Kidney (tissue), 14 donors: ENCODE measurements around the gene PIGU. TPM values are rescaled to one million over a fixed set of nuclear protein-coding genes. Genes with fewer than 3 reads are reported as not detected.

Source experiments
- DNase-seq, 5 donors: peaks; one replicate each; pipeline ENCODE4 v3.0.0-alpha.2; 2013 to 2020
- FAIRE-seq: peaks from 2 replicates; lab custom pipeline; 2012; peaks lifted over from hg19 to GRCh38; lab: Jason Lieb, UNC
- H3K27ac ChIP-seq, 2 donors: one replicate each; pipeline ENCODE4 v1.7.0; 2013; ENCODE audit warnings: low read depth in 2 of 2, low read length in 2 of 2, inconsistent platforms in 1 of 2
- H3K27me3 ChIP-seq: one replicate; pipeline ENCODE4 v1.7.1; 2013; ENCODE audit warnings: low read length, inconsistent platforms; ENCODE audit not compliant: control insufficient read depth, insufficient read depth
- H3K36me3 ChIP-seq, 3 donors: one replicate each; pipeline versions ENCODE4 v1.7.0 to v1.7.1; 2013; ENCODE audit warnings: low read length in 3 of 3, control low read depth in 1 of 3, inconsistent platforms in 1 of 3; ENCODE audit not compliant: insufficient read depth in 3 of 3, control insufficient read depth in 2 of 3
- H3K4me1 ChIP-seq, 3 donors: one replicate each; pipeline versions ENCODE4 v1.7.0 to v1.7.1; 2013; ENCODE audit warnings: low read length in 3 of 3, inconsistent platforms in 1 of 3, low read depth in 1 of 3; ENCODE audit not compliant: control insufficient read depth in 2 of 3, insufficient read depth in 2 of 3
- H3K4me3 ChIP-seq, 3 donors: one replicate each; pipeline versions ENCODE4 v1.7.0 to v1.8.1; 2013; ENCODE audit warnings: low read length in 3 of 3, control low read depth in 1 of 3, inconsistent platforms in 1 of 3
- H3K9ac ChIP-seq, 3 donors: one replicate each; pipeline versions ENCODE4 v1.7.0 to v1.7.1; 2013; ENCODE audit warnings: low read length in 3 of 3, control low read depth in 1 of 3, inconsistent platforms in 1 of 3
- H3K9me3 ChIP-seq, 3 donors: one replicate each; pipeline versions ENCODE4 v1.7.0 to v1.7.1; 2013; ENCODE audit warnings: low read length in 3 of 3, control low read depth in 1 of 3, inconsistent platforms in 1 of 3; ENCODE audit not compliant: control insufficient read depth in 2 of 3, insufficient read depth in 1 of 3
- intact Hi-C: fragments of 100-400 bp; cut with DNase I; formaldehyde crosslinking; loops from one replicate; pipeline ENCODE4 v1.11.1; 2022
- polyA plus RNA-seq: library from polyadenylated mRNA; stranded (reverse); fragments of 350-450 nt; fragmentation: Illumina TruSeq; extraction: RNeasy Lipid Tissue Mini Kit (QIAGEN cat#74804); gene quantifications from one replicate; pipeline ENCODE4 v1.2.3, GENCODE V29; 2014; ENCODE audit warnings: low read depth, low replicate concordance; ENCODE audit not compliant: insufficient read depth
- total RNA-seq: library from RNA; stranded (reverse); fragmentation: NEBNext Ultra II Directional; extraction: Animal tissue kit (Norgen Biotek cat#: 25700); gene quantifications from one replicate; pipeline ENCODE4 v1.2.1, GENCODE V29; 2021
- TF ChIP-seq, protein P1 (sequence below): IDR thresholded peaks from 3 replicates; pipeline ENCODE4 v1.5.1; 2012; ENCODE audit warnings: mild to moderate bottlenecking, moderate library complexity, borderline replicate concordance; ENCODE audit not compliant: insufficient read depth; ENCODE audit errors: extremely low read depth
- donor health status: control.
- donor health status: control.
- donor health status: control.
- donor health status: control.
- donor health status: control.
- donor health status: DM: yes; HTN: yes; CAD: no.
- donor health status: Normal renal cell carcinoma (clear cell type).

PIGU gene
- total and polyA plus RNA-seq, 2 donors from 2014 or later, result 15.9 to 42.0 TPM

DNA sequence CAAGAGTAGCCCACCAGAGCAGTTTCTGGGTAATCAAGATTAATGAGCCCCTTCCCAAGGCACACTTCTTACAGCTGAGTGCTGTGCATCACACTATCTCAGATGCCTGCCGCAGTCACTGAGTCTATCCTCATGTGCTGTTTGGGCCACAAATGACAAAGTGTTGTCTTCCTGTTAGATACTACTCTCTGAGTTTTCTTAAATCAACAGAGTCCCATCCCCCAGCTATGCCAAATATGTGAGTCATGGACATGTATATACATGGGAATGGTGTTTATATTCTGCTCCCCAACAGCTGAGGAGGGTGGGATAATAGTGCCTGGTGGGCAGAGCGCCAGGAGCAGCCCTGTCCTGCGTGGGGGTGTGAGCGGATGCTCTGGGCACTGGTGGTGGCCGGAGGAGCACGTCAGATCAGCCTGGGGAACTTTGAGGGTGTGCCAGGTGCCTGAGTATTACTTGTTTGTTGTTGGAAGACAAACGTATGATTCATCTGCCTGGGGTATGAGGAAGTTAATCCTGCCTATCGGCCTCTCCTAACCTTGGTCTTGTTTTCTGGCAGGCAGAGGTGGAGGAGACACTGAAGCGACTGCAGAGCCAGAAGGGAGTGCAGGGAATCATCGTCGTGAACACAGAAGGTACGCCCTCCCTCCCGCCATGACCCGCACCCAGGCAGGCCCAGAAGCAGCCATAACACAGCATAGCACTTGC is 151.0 kb downstream of the PIGU start:
- H3K36me3 ChIP-seq, result peaks cover 2 to 37% (median 18%) of the 10 kb centered on the region in 3 donors
- FAIRE-seq (no peak), DNase-seq (peak in 3 of 5 donors; percentile 40 to 94 (median 54))

DNA sequence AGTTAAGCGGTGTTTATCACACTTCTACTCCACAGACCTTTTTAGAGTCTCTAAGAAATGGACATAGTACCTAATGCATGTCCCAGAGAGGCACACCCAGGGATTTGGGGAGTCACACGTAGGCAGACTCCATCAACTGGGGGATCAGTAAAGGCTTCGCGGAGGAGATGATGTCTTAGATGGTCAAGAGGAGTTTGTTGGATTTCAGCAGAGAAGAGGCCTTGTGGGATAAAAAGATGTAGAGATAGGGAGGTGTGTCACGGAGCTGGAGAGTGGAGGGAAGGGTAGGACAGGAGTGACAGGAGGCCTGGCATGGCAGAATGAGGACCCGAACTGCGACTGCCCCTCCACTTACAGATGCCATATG is 151.6 kb downstream of the PIGU start:
- Histone ChIP-seq H3K36me3 (peaks cover 2 to 32% (median 15%) of the 10 kb centered on the region in 3 donors), H3K27me3 (no peaks in the 10 kb centered on the region), H3K9me3 (no peaks in the 10 kb centered on the region), H3K9ac (peak overlapping the region in 1 of 3 donors; percentile 44), H3K27ac (peak overlapping the region; percentile 5 to 71), H3K4me1 (peaks cover 0 to 32% (median 28%) of the 10 kb centered on the region in 3 donors), H3K4me3 (no peak overlapping the region)
- intact Hi-C loops, result no loop called here
- FAIRE-seq (no peak), DNase-seq (peak in 1 of 5 donors; percentile 16)
- TF ChIP-seq, protein P1, sequence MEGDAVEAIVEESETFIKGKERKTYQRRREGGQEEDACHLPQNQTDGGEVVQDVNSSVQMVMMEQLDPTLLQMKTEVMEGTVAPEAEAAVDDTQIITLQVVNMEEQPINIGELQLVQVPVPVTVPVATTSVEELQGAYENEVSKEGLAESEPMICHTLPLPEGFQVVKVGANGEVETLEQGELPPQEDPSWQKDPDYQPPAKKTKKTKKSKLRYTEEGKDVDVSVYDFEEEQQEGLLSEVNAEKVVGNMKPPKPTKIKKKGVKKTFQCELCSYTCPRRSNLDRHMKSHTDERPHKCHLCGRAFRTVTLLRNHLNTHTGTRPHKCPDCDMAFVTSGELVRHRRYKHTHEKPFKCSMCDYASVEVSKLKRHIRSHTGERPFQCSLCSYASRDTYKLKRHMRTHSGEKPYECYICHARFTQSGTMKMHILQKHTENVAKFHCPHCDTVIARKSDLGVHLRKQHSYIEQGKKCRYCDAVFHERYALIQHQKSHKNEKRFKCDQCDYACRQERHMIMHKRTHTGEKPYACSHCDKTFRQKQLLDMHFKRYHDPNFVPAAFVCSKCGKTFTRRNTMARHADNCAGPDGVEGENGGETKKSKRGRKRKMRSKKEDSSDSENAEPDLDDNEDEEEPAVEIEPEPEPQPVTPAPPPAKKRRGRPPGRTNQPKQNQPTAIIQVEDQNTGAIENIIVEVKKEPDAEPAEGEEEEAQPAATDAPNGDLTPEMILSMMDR, result no peak

More for the DNA sequence above, 151.0 kb downstream of the PIGU start:
- peak overlapping the region in 1 of 3 donors; percentile 44 for H3K9ac ChIP-seq
- peaks cover 0 to 32% (median 28%) of the 10 kb centered on the region in 3 donors for H3K4me1 ChIP-seq
- H3K4me3 ChIP-seq, result no peak overlapping the region
- H3K27me3 ChIP-seq, result no peaks in the 10 kb centered on the region
- no peaks in the 10 kb centered on the region for H3K9me3 ChIP-seq
- intact Hi-C loops, result no loop called here
- TF ChIP-seq, protein P1, result no peak
- H3K27ac ChIP-seq, result peak overlapping the region; percentile 5 to 71

DNA sequence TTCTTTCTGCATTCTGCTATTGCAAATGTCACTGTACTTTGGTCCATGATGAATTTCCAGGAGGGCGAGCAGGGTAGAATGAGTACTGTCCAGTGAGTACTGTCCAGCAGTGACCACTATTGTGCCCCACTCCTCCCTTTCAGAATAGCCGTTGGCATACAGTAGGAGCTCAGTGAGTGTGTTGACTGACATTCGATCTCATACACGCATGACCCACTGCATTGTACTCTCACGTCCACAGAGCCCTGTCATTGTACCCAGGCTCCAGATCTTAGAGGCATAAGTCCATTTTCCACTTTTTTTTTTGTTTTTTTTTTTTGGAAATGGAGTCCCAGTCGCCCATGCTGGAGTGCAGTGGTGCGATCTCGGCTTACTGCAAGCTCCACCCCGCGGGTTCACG is 152.5 kb downstream of the PIGU start:
- no peaks in the 10 kb centered on the region for H3K27me3 ChIP-seq
- intact Hi-C loops, result no loop called here
- TF ChIP-seq, protein P1, result no peak
- peaks cover 2 to 24% (median 12%) of the 10 kb centered on the region in 3 donors for H3K36me3 ChIP-seq
- peaks cover 0 to 32% (median 28%) of the 10 kb centered on the region in 3 donors for H3K4me1 ChIP-seq
- no peaks in the 10 kb centered on the region for H3K9me3 ChIP-seq
- no peak overlapping the region for H3K4me3 ChIP-seq
- DNase-seq (no peak), FAIRE-seq (no peak)
- no peak overlapping the region for H3K9ac ChIP-seq
- H3K27ac ChIP-seq, result no peak overlapping the region
